Measurements from ENCODE around the gene OLFML1. TPM values are rescaled to one million over a fixed set of nuclear protein-coding genes. Genes with fewer than 3 reads are reported as not detected.
"Not testable (repeated sequence)": the region's sequence is repeated elsewhere in the genome, so short reads cannot be mapped to it uniquely, and the experiment has no call there.

OLFML1 gene
- total and polyA plus RNA-seq, 8 donors: 28.8 to 63.4 (median 45.3) TPM

GRCh38 chr11:7516475-7516874, 31.2 kb downstream of the OLFML1 start:
- intact Hi-C loops (cut with DNase I): no loop called here
- ATAC-seq: no peak
- peaks cover 9 to 40% of the 10 kb centered on the region in 2 donors for H3K4me1 ChIP-seq
- H3K27ac ChIP-seq: no peak overlapping the region
- no peaks in the 10 kb centered on the region for H3K9me3 ChIP-seq
- DNase-seq: no peak
- H3K4me3 ChIP-seq: no peak overlapping the region
- no peaks in the 10 kb centered on the region for H3K36me3 ChIP-seq
- TF ChIP-seq, protein P1, sequence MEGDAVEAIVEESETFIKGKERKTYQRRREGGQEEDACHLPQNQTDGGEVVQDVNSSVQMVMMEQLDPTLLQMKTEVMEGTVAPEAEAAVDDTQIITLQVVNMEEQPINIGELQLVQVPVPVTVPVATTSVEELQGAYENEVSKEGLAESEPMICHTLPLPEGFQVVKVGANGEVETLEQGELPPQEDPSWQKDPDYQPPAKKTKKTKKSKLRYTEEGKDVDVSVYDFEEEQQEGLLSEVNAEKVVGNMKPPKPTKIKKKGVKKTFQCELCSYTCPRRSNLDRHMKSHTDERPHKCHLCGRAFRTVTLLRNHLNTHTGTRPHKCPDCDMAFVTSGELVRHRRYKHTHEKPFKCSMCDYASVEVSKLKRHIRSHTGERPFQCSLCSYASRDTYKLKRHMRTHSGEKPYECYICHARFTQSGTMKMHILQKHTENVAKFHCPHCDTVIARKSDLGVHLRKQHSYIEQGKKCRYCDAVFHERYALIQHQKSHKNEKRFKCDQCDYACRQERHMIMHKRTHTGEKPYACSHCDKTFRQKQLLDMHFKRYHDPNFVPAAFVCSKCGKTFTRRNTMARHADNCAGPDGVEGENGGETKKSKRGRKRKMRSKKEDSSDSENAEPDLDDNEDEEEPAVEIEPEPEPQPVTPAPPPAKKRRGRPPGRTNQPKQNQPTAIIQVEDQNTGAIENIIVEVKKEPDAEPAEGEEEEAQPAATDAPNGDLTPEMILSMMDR (IDR thresholded peaks at IDR 0.05): no peak
- H3K27me3 ChIP-seq: peaks cover 0 to 21% of the 10 kb centered on the region in 2 donors

DNA sequence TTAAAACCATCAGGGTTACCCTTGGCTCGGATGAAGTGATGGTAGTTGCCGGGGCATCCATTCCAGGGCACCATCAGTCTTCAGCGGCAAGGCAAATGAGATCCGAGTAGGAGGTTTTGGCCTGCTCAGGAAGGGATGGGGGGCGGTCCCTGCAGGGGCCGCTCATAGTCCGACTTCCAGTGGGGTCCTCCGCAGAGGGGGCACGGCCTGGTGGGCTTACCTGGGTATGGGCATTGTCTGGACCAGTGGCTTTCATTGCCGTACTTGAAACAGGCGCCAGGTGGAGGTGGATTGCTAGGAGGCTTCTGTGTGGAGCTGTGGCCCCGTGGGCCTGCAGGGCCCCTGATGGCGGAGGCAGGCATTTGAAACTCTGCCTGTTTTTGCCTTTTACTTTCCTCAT, 32.4 kb downstream of the OLFML1 start:
- DNase-seq; H3K27ac ChIP-seq; H3K36me3 ChIP-seq; H3K9me3 ChIP-seq; intact Hi-C loops (cut with DNase I); H3K4me3 ChIP-seq; ATAC-seq: not testable (repeated sequence)
- Histone ChIP-seq H3K27me3 (peaks cover 0 to 21% of the 10 kb centered on the region in 2 donors), H3K4me1 (peaks cover 5 to 41% of the 10 kb centered on the region in 2 donors)

DNA sequence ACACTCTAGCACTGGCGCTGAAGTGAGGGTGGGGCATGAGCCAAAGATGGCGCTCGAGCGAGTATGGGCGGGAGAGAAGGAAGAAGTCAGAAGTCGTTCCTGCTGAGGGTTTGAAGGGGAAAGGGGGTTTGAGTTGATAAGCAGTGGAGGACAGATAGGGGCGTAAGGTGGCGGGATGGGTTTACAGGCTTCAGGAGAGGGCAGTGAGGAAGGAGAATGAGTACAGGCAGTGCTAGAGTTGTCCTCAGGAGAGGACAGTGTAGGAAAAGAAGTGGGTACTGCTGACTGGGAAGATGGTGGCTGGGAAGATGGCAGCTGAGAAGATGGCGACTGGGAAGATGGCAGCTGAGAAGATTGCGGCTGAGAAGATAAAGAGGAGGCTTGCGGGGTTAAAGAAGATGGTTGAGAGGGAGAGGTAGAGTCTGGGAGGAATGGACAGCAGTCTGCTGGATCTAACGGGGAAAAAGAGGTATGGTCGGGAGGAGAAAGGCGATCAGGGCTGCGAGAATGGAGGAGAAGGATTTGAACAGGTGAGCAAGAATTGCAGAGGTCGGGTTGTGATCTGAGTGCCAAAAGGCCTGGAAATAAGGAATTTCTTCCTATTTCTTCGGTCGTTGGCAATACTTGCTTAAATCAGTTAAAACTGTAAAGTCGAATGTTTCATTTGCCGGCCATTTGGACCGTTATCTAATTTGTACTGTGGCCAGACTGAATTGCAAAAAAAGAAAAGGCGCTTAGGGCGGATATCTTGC, 33.7 kb downstream of the OLFML1 start:
- intact Hi-C loops (cut with DNase I): no loop called here

DNA sequence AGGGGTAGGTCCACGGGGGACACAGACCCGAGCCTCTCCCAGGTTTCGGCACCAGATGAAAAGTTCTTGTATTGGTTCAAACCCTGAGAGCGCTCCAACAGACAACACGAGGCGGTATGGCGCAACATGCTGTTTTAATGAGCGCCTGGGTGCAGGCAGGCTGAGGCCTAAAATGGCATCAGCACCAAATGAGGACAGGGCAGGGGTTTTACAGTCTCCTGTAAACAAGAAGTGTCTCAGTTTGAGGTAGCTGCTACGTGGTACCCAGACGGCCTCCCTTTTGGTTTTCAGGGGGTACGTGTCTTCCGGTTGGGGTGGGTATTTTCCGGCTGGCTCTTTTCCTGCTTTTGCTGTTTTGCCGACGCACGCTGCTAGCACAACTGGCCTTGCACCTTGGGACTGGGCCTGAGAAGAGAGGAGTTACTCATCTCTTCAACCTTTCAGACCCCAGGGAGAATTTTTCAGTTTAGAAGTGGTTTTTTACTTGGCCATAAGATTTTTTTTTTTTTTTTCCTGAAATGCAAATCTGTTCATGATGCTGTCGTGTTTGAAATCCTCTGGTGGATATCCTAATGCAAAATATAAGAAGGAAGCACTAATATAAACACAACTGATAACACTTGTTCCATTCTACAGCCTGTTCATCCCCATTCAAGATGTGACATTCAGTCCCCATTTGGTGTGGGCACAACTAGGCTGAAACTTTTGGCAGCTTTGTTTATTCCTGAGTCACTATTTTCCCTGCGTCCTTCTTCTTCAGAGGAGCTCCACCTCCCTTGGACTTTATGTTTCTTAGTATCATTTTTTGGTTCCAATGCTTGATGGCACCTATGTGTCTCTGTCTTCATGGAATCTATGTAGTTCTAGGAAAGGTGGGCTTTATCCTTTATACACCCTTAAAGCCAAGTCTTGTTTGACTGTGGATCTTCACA, 35.0 kb downstream of the OLFML1 start:
- no peak overlapping the region for H3K4me3 ChIP-seq
- TF ChIP-seq, protein P1 (IDR thresholded peaks at IDR 0.05): no peak
- peaks cover 0 to 6% of the 10 kb centered on the region in 2 donors for H3K27me3 ChIP-seq
- H3K4me1 ChIP-seq: peaks cover 13 to 42% of the 10 kb centered on the region in 2 donors
- DNase-seq (no peak), ATAC-seq (no peak)
- intact Hi-C loops (cut with DNase I): no loop called here
- no peak overlapping the region for H3K27ac ChIP-seq
- H3K36me3 ChIP-seq: no peaks in the 10 kb centered on the region
- no peaks in the 10 kb centered on the region for H3K9me3 ChIP-seq

More for the DNA sequence above, 33.7 kb downstream of the OLFML1 start:
- peaks cover 0 to 19% of the 10 kb centered on the region in 2 donors for H3K27me3 ChIP-seq
- no peaks in the 10 kb centered on the region for H3K36me3 ChIP-seq
- ATAC-seq (no peak), DNase-seq (no peak)
- H3K9me3 ChIP-seq: no peaks in the 10 kb centered on the region
- H3K4me3 ChIP-seq: no peak overlapping the region
- TF ChIP-seq, protein P1 (IDR thresholded peaks at IDR 0.05): no peak
- no peak overlapping the region for H3K27ac ChIP-seq
- peaks cover 6 to 47% of the 10 kb centered on the region in 2 donors for H3K4me1 ChIP-seq

DNA sequence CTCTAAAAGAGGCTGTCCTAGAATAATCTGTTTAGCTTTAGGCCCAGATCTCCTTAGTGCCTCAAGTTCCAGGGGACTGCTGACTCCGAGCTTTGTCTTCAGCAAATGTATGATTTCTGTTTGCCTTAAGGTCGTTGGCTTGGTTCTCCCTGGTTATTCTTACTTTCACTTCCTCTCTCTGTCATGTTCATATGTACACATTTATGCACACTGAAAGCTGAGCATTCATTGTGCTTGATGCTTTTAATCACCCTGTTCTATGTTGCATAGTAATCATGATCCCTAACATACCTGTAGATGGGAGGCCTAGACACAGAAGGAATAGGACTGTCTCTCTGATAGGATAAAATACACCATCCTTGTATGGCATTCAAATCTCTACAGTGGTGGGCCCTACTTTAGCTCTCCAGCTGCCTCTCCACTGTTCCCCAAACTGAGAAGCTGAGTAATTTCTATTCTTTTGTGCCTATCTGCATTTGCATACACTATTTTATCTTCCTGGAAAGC, 35.7 kb downstream of the OLFML1 start:
- DNase-seq (no peak), ATAC-seq (peak; percentile 30)
- H3K27me3 ChIP-seq: no peaks in the 10 kb centered on the region
- peak overlapping the region in 1 of 2 donors; percentile 11 for H3K27ac ChIP-seq
- H3K36me3 ChIP-seq: no peaks in the 10 kb centered on the region
- no peak overlapping the region for H3K4me3 ChIP-seq
- no peaks in the 10 kb centered on the region for H3K9me3 ChIP-seq
- intact Hi-C loops (cut with DNase I): no loop called here
- peaks cover 13 to 38% of the 10 kb centered on the region in 2 donors for H3K4me1 ChIP-seq
- TF ChIP-seq, protein P1 (IDR thresholded peaks at IDR 0.05): no peak

Data from left lung (tissue), 10 donors.